GM12801 (cell line): ENCODE measurements around the gene DOK3.

Experiments
- TF ChIP-seq, protein P1 (sequence below): IDR thresholded peaks from one replicate; pipeline ENCODE4 v1.5.1; 2011; ENCODE audit warnings: control low read depth; ENCODE audit not compliant: insufficient read length; ENCODE audit errors: extremely low read depth

DOK3 gene

DNA sequence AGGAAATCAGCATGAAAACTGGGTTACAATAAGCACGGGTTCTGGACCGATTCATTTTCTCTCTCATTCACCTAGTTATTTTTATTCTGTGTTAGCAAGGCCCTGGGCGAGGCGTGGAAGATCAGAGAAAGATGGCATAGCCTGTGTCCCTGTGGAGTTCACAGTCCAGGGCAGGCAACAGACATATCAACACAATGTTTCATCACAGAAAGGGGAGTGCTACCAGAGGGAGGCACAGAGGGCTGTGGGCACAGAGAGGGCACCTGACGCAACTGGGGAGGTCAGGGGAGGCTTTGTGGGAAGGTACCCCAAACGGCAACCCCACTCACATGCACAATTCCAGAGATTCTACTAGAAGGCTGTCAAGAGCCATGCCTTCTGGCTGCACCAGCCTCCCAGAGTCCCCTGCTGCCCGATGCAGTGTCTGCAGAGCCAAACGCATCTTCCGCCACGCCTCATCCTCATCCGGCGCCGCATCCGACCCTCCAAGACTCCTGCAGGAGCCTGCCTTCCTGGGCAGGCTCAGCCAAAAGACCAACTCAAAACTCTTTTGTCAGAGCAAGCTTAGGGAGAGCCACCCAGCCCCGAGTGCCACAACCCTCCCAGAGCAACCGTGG is 43.3 kb upstream of the DOK3 start:
- TF ChIP-seq, protein P1, sequence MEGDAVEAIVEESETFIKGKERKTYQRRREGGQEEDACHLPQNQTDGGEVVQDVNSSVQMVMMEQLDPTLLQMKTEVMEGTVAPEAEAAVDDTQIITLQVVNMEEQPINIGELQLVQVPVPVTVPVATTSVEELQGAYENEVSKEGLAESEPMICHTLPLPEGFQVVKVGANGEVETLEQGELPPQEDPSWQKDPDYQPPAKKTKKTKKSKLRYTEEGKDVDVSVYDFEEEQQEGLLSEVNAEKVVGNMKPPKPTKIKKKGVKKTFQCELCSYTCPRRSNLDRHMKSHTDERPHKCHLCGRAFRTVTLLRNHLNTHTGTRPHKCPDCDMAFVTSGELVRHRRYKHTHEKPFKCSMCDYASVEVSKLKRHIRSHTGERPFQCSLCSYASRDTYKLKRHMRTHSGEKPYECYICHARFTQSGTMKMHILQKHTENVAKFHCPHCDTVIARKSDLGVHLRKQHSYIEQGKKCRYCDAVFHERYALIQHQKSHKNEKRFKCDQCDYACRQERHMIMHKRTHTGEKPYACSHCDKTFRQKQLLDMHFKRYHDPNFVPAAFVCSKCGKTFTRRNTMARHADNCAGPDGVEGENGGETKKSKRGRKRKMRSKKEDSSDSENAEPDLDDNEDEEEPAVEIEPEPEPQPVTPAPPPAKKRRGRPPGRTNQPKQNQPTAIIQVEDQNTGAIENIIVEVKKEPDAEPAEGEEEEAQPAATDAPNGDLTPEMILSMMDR: no peak

DNA sequence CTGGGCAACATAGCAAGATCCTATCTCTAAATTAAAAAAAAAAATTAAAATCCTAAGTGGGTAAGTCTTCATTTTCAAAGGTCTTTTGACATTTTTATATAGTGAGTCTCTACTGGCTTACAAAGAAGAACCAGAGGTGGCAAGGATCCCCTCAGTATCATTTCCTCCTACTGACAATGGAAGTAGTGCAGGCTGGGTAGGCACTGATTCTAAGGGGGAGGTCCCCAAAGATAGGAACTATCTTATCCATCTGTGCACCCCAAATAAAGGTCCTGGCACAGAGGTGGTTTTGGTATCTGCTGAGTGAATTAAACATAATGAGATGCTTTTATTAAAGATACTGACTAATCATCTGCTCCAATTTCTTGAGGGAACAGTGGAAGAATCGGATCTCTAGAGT is 40.5 kb upstream of the DOK3 start:
- TF ChIP-seq, protein P1: no peak

DNA sequence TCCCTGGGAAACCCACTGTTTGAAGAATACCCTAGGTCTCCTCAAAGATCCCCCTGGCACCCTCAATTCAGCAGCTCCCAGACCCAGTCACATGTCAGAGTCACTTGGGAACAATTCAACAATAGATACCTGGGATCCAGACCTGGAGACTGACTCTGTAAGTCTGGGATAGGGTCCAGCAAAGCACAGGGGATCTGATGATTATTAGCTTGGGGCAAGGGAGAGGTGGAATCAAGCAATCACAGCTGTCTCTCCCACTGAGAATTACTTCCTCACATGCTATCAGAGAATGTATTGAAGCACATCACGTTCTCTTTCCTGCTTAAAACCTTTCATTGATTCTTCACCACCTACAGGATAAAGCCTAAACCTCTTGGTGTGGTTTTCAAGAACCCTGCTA is 38.9 kb upstream of the DOK3 start:
- TF ChIP-seq, protein P1: no peak

DNA sequence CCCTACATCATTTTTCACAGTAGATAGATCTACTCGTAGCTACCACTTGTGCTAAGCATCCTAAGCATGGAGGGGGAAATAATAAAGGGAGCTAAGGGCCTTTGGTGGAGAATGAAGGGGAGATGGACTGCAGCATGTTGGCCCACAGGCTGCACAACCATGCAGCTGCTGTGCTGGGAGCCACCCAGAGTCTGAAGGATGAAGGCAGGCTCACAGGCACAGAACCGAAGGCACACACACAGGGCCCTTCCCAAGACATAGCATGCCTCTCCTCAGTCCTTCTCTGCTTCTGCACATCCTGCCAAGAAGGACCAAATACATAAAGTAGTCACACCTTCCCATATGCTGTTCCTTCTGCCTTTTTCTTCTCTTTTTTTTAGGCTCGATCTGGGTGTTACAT is 38.1 kb upstream of the DOK3 start:
- TF ChIP-seq, protein P1: no peak

DNA sequence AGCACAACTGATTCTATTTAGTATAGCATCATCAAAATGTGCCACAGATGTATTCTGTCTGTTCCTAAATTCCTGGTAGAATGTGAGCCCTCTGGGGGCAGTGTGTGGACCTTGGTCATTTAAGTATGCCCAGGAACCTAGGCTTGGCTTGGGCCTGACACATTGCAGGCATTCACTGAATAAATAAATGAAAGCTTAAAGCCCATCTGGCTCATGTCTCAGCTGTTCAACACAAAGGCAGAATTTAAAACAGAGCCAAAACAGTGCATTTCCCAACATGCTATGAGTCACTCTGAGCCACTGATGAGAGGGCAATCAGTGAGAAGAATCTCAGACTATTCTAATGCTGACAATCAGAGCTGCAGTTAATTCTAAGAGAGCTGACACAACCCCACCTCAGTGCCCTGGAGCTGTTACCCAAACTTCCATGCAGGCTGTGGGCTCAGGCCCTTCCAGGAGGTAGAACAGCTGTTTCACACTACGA is 36.7 kb upstream of the DOK3 start:
- TF ChIP-seq, protein P1: no peak

DNA sequence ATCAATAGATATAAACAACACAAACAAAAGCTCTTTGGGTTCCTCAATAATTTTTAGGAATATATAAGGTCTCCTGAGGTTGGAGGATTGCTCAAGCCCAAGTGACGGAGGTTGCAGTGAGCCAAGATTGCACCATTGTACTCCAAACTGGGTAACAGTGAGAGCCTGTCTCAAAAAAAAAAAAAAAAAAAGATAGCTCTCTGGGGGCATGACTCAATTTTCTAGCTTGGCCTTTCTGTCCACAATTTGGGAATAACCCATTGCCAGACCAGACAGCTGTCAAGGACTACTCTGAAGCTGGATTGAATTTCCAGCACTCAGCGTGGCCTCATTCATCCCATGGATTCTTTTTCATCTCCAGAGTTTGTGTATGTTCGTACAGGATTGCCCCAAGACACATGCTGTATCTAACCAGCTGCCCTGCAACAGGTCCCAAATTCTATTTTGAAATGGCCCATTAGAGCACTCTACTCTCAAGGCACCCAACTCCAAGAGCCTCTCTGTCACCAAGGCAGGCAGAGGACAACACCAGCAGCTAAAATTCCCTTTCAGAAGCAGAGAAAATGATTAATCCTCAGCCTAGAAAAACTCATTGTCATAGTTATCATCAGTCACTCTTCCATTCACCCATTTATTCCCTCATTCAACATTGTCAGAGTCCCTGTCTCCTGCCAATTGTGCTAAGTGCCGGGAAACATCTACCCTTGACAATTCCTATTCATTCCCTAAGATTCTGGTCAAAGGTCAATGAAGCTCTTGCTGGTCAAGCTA is 36.0 kb upstream of the DOK3 start:
- TF ChIP-seq, protein P1: no peak

DNA sequence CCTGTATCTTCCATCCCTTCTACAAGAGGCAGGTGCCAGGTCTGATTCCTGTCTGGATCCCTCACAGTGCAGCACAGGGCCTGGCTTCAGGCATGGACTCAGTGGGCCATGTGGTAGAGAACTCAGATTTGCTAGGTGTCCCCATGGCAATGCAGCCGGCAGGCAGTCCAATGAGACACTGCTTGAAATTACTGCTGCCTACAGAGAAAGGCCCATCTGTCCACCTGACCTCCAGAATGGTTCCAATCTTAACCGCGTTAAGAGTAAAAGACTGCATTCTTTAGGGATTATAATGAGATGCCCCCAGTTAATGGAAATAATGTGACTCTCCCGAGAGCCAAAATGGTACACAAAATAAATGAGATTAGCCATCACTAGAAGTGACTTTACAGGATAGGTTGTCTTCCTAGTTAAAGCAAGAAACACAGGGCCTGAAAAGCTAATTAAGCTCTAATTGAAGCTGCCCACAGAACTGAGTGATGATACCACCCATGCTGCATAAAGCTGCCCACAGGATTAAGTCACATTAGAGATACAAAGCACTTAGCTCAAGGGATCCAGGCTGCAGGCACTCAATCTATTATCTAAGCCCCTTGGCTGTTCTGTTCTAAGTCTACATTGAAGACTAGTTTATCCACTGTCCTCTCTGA is 33.3 kb upstream of the DOK3 start:
- TF ChIP-seq, protein P1: no peak
